NCI-H2196 (cell line): ENCODE data around the gene IKZF5.
A peak's percentile ranks its signal among the peaks of the same experiment; 100 is the strongest.

Experiments
- DNase-seq: peaks from one replicate; lab custom pipeline; 2025; ENCODE audit not compliant: unreplicated experiment; lab: John Stamatoyannopoulos, UW

IKZF5 gene

GRCh38 chr10:122984708-122985107, 23.9 kb downstream of the IKZF5 start:
- DNase-seq: no peak

GRCh38 chr10:122983898-122984297, 24.7 kb downstream of the IKZF5 start:
- no peak for DNase-seq

GRCh38 chr10:122981066-122981464, 27.5 kb downstream of the IKZF5 start:
- DNase-seq: no peak

GRCh38 chr10:122980209-122981065, 28.2 kb downstream of the IKZF5 start, which contains the start of gene PSTK:
TSS of gene PSTK (plus strand) at chr10:122980401. CDS start at chr10:122980480, 79 bp downstream.
- DNase-seq: peak; percentile 79

GRCh38 chr10:122974543-122975064, 34.0 kb downstream of the IKZF5 start:
- no peak for DNase-seq

- no peak for DNase-seq
These were observed 34.6 kb downstream of the IKZF5 start for GRCh38 chr10:122974023-122974422.

- DNase-seq: no peak
These were observed 39.9 kb downstream of the IKZF5 start for GRCh38 chr10:122968698-122969097.

GRCh38 chr10:122966879-122967278, 41.7 kb downstream of the IKZF5 start:
- DNase-seq: no peak

- no peak for DNase-seq
These were observed 46.2 kb downstream of the IKZF5 start for GRCh38 chr10:122962405-122962804.

GRCh38 chr10:122957474-122957873, 51.1 kb downstream of the IKZF5 start:
- DNase-seq: no peak

GRCh38 chr10:122955892-122956291, 52.7 kb downstream of the IKZF5 start:
- no peak for DNase-seq

GRCh38 chr10:122954731-122955050, 53.9 kb downstream of the IKZF5 start:
- DNase-seq: no peak

GRCh38 chr10:122953902-122954730, 54.5 kb downstream of the IKZF5 start, which contains the start of gene C10orf88:
TSS of gene C10orf88 (minus strand) at chr10:122954227. CDS start at chr10:122954178, 49 bp downstream.
- peak; percentile 87 for DNase-seq

- no peak for DNase-seq
These were observed 59.3 kb downstream of the IKZF5 start for GRCh38 chr10:122949296-122949695.
